WERI-Rb-1 (cell line): ENCODE results near the gene CDH4.

Source experiments
- DNase-seq: peaks from one replicate; pipeline ENCODE4 v3.0.0-alpha.2; 2020
- H3K27ac ChIP-seq: fragments of 250-450 bp; sonication (Bioruptor Pico); 2 replicates; pipeline ENCODE4 v1.5.1; 2020; ENCODE audit warnings: mild to moderate bottlenecking, moderate library complexity
- H3K27me3 ChIP-seq: fragments of 250-450 bp; sonication (Bioruptor Pico); 2 replicates; pipeline ENCODE4 v1.5.1; 2021; ENCODE audit warnings: mild to moderate bottlenecking, low read depth, moderate library complexity; ENCODE audit not compliant: insufficient read depth, severe bottlenecking
- H3K36me3 ChIP-seq: fragments of 250-450 bp; sonication (Bioruptor Pico); 2 replicates; pipeline ENCODE4 v1.5.1; 2020; ENCODE audit warnings: mild to moderate bottlenecking, moderate library complexity
- H3K4me3 ChIP-seq: 2 replicates; pipeline ENCODE4 v1.5.1; 2011; ENCODE audit warnings: low read depth, mild to moderate bottlenecking, control low read depth, low read length
- H3K9me3 ChIP-seq: fragments of 250-450 bp; sonication (Bioruptor Pico); 2 replicates; pipeline ENCODE4 v1.5.1; 2021; ENCODE audit warnings: mild to moderate bottlenecking, moderate library complexity; ENCODE audit not compliant: severe bottlenecking
- CTCF ChIP-seq: IDR thresholded peaks from 2 replicates; pipeline ENCODE4 v1.5.1; 2011; ENCODE audit warnings: low read depth, mild to moderate bottlenecking, control low read depth, inconsistent platforms, low read length

CDH4 gene

GRCh38 chr20:61802721-61803311 lies 550.8 kb downstream of the CDH4 start:
- H3K27ac ChIP-seq: no peak overlapping the region
- H3K36me3 ChIP-seq: no peaks in the 10 kb centered on the region
- no peak for TF ChIP-seq CTCF
- H3K27me3 ChIP-seq: peaks cover 100% of the 10 kb centered on the region
- H3K4me3 ChIP-seq: no peak overlapping the region
- DNase-seq: no peak
- H3K9me3 ChIP-seq: no peaks in the 10 kb centered on the region

- TF ChIP-seq CTCF: no peak
- Histone ChIP-seq H3K9me3 (no peaks in the 10 kb centered on the region), H3K4me3 (no peak overlapping the region), H3K27me3 (peaks cover 100% of the 10 kb centered on the region), H3K36me3 (no peaks in the 10 kb centered on the region), H3K27ac (no peak overlapping the region)
- no peak for DNase-seq
These were observed 551.4 kb downstream of the CDH4 start for GRCh38 chr20:61803416-61803914.

GRCh38 chr20:61803915-61804751 lies 552.1 kb downstream of the CDH4 start:
- Histone ChIP-seq H3K4me3 (no peak overlapping the region), H3K9me3 (no peaks in the 10 kb centered on the region), H3K27ac (no peak overlapping the region), H3K27me3 (peaks cover 100% of the 10 kb centered on the region), H3K36me3 (no peaks in the 10 kb centered on the region)
- TF ChIP-seq CTCF: no peak
- DNase-seq: no peak

- no peaks in the 10 kb centered on the region for H3K36me3 ChIP-seq
- DNase-seq: no peak
- no peak overlapping the region for H3K4me3 ChIP-seq
- H3K27me3 ChIP-seq: peaks cover 100% of the 10 kb centered on the region
- H3K27ac ChIP-seq: no peak overlapping the region
- no peaks in the 10 kb centered on the region for H3K9me3 ChIP-seq
- no peak for TF ChIP-seq CTCF
These were observed 552.8 kb downstream of the CDH4 start for GRCh38 chr20:61804752-61805295.

- Histone ChIP-seq H3K36me3 (no peaks in the 10 kb centered on the region), H3K4me3 (no peak overlapping the region), H3K27me3 (peaks cover 100% of the 10 kb centered on the region), H3K27ac (no peak overlapping the region), H3K9me3 (no peaks in the 10 kb centered on the region)
- no peak for TF ChIP-seq CTCF
- DNase-seq: no peak
These were observed 553.3 kb downstream of the CDH4 start for GRCh38 chr20:61805365-61805764.
